T-helper 2 cell treated with Interferon-gamma antibody and Interleukin-4, amounts not matched to agents 5 μg/mL and 100 μg/mL, for 36 hours (primary cell): ENCODE results near the gene KRT14.
A peak's percentile ranks its signal among the peaks of the same experiment; 100 is the strongest.
"Not testable (repeated sequence)": the region's sequence is repeated elsewhere in the genome, so short reads cannot be mapped to it uniquely, and the experiment has no call there.

Experiments used
- DNase-seq: peaks from one replicate; pipeline ENCODE4 v3.0.0; 2021; ENCODE audit warnings: low spot score
- H3K27ac Mint-ChIP-seq: one replicate; pipeline ENCODE4 v1.8.0; 2021; ENCODE audit warnings: mild to moderate bottlenecking, mixed read lengths
- H3K27me3 Mint-ChIP-seq: one replicate; pipeline ENCODE4 v1.8.0; 2021; ENCODE audit warnings: low read depth, mixed read lengths
- H3K36me3 Mint-ChIP-seq: one replicate; pipeline ENCODE4 v1.8.0; 2021; ENCODE audit warnings: low read depth, mixed read lengths
- H3K4me1 Mint-ChIP-seq: one replicate; pipeline ENCODE4 v1.8.0; 2021; ENCODE audit warnings: low read depth, mixed read lengths
- H3K4me3 Mint-ChIP-seq: one replicate; pipeline ENCODE4 v1.8.0; 2022; ENCODE audit warnings: mild to moderate bottlenecking, moderate library complexity, mixed read lengths
- H3K9me3 Mint-ChIP-seq: one replicate; pipeline ENCODE4 v1.8.0; 2021; ENCODE audit warnings: mixed read lengths

Gene KRT14

GRCh38 chr17:41581366-41582060 lies 5.2 kb downstream of the KRT14 start:
- H3K27ac Mint-ChIP-seq, result no peak overlapping the region
- no peaks in the 10 kb centered on the region for H3K36me3 Mint-ChIP-seq

GRCh38 chr17:41580687-41581365 lies 5.9 kb downstream of the KRT14 start:
- H3K4me3 Mint-ChIP-seq, result no peak overlapping the region
- H3K27me3 Mint-ChIP-seq, result peaks cover 12% of the 10 kb centered on the region
- no peak overlapping the region for H3K27ac Mint-ChIP-seq
- H3K36me3 Mint-ChIP-seq, result no peaks in the 10 kb centered on the region
- no peaks in the 10 kb centered on the region for H3K9me3 Mint-ChIP-seq
- no peak for DNase-seq
- no peaks in the 10 kb centered on the region for H3K4me1 Mint-ChIP-seq

More at GRCh38 chr17:41581366-41582060, 5.2 kb downstream of the KRT14 start:
- no peak overlapping the region for H3K4me3 Mint-ChIP-seq
- H3K27me3 Mint-ChIP-seq, result peaks cover 12% of the 10 kb centered on the region
- no peak for DNase-seq
- H3K9me3 Mint-ChIP-seq, result no peaks in the 10 kb centered on the region
- H3K4me1 Mint-ChIP-seq, result no peaks in the 10 kb centered on the region

- Mint-ChIP-seq H3K4me3 (no peak overlapping the region), H3K9me3 (no peaks in the 10 kb centered on the region), H3K27me3 (peaks cover 12% of the 10 kb centered on the region), H3K27ac (no peak overlapping the region), H3K36me3 (no peaks in the 10 kb centered on the region), H3K4me1 (no peaks in the 10 kb centered on the region)
- no peak for DNase-seq
These were observed 6.5 kb downstream of the KRT14 start for GRCh38 chr17:41580244-41580575.

DNA sequence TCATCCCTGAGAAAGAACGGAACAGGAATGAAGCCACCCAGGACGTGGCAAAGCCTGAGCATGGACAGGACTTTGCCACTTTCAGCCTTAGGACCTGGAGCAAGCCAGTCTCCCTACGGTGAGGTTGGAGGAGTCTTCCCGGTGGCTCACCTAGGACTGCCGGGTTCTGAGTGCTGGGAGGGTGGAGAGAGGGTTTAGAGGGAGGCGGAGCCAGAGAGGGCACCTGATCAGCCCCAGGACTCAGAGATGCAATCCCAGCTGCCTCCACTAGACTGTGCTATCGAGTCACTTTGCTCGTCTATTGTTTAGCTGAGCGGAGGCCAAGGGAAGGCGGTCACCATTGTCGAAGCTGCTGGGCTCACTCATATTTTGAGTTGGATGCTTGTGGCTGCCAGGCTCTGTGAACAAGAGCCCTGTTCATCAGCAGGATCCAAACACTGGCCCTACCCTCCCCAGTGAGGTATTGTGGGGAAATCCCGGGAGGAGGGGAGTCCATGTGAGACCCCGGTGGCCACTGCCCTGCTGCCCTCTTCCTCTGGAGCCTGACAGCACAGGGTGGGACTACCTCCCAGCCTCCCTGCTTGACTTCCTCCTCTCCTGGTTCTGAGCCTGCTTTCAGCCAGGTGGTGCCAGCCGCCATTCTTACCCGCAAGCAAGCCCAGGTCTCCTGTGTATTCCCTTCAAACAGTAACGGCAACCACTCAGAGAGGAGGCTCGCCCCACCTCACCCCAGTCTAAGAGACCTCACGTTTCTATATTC lies 7.0 kb downstream of the KRT14 start:
- H3K4me3 Mint-ChIP-seq, result no peak overlapping the region
- no peaks in the 10 kb centered on the region for H3K4me1 Mint-ChIP-seq
- H3K27ac Mint-ChIP-seq, result no peak overlapping the region
- peak; percentile 67 for DNase-seq
- peaks cover 12% of the 10 kb centered on the region for H3K27me3 Mint-ChIP-seq
- no peaks in the 10 kb centered on the region for H3K9me3 Mint-ChIP-seq
- H3K36me3 Mint-ChIP-seq, result no peaks in the 10 kb centered on the region

GRCh38 chr17:41578971-41579370 lies 7.7 kb downstream of the KRT14 start:
- no peaks in the 10 kb centered on the region for H3K9me3 Mint-ChIP-seq
- no peak overlapping the region for H3K27ac Mint-ChIP-seq
- no peak overlapping the region for H3K4me3 Mint-ChIP-seq
- H3K4me1 Mint-ChIP-seq, result no peaks in the 10 kb centered on the region
- H3K27me3 Mint-ChIP-seq, result peaks cover 12% of the 10 kb centered on the region
- no peaks in the 10 kb centered on the region for H3K36me3 Mint-ChIP-seq
- no peak for DNase-seq

- Mint-ChIP-seq H3K36me3 (no peaks in the 10 kb centered on the region), H3K9me3 (no peaks in the 10 kb centered on the region), H3K27me3 (peaks cover 13% of the 10 kb centered on the region), H3K27ac (no peak overlapping the region), H3K4me1 (no peaks in the 10 kb centered on the region), H3K4me3 (no peak overlapping the region)
- no peak for DNase-seq
These were observed 8.2 kb downstream of the KRT14 start for GRCh38 chr17:41578538-41578937.

GRCh38 chr17:41576740-41577139 lies 10.0 kb downstream of the KRT14 start:
- not testable (repeated sequence) for DNase-seq, H3K27ac Mint-ChIP-seq, H3K36me3 Mint-ChIP-seq, H3K4me3 Mint-ChIP-seq, H3K4me1 Mint-ChIP-seq, H3K9me3 Mint-ChIP-seq
- H3K27me3 Mint-ChIP-seq, result peaks cover 17% of the 10 kb centered on the region

GRCh38 chr17:41575336-41575735 lies 11.4 kb downstream of the KRT14 start:
- Mint-ChIP-seq H3K9me3 (no peaks in the 10 kb centered on the region), H3K27ac (no peak overlapping the region), H3K27me3 (peaks cover 15% of the 10 kb centered on the region), H3K4me3 (no peak overlapping the region), H3K4me1 (no peaks in the 10 kb centered on the region), H3K36me3 (no peaks in the 10 kb centered on the region)
- no peak for DNase-seq

DNA sequence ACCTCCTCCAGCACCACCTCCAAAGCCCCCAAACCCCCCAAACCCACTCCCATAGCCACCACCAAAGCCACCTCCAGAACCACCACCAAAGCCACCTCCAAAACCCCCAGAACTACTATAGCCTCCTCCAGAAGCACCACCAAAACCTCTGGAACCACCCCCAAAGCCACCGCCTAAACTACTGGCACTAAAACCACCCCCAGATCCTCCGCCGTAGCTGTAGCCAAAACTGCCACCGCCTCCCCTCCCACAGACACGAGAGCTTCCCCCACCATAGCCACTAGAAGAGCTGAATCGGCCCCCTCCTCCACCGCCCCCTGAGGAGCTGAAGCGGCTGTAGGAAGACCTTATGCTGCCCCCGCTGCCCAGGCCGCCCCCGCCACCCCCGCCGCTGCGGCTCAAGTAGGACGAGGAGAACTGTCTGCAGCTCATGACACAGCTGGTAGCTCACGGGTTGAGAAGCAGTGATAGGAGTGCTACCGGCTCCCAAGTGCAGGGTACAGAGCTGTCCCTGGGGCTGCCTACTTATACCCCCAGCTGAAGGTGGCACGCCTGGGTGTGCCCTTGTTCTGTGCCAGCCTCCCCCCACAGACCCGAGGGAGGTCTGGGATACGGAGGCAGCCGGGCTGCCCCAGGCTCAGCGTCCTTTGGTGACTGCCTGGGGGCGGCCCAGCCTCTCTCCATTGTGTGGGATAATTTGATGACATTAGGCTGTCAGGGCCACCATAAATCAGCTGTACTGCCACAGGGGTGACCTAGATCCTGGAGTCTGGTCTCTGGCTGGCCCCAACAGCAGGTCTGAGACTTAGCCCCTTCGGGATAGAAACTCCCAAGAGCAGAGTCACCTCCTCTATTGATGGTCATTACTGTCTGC lies 14.9 kb downstream of the KRT14 start, which contains the start of gene KRT9:
Gene KRT9 (minus strand): TSS at position 499 of the 874 bp plus-strand sequence. CDS start 67 bp downstream, at position 432.
- H3K4me3 Mint-ChIP-seq, result no peak within 1 kb of the TSS

GRCh38 chr17:41567317-41567716 lies 19.4 kb downstream of the KRT14 start:
- H3K4me3 Mint-ChIP-seq, result no peak overlapping the region
- H3K27ac Mint-ChIP-seq, result peak overlapping the region; percentile 76
- H3K27me3 Mint-ChIP-seq, result peaks cover 16% of the 10 kb centered on the region

More for the DNA sequence above, 14.9 kb downstream of the KRT14 start, which contains the start of gene KRT9:
- Mint-ChIP-seq H3K27me3 (peaks cover 8% of the 10 kb centered on the region), H3K4me1 (peaks cover 7% of the 10 kb centered on the region), H3K36me3 (peaks cover 2% of the 10 kb centered on the region), H3K27ac (no peak within 1 kb of the TSS), H3K9me3 (peaks cover 9% of the 10 kb centered on the region)
- DNase-seq, result no peak

DNA sequence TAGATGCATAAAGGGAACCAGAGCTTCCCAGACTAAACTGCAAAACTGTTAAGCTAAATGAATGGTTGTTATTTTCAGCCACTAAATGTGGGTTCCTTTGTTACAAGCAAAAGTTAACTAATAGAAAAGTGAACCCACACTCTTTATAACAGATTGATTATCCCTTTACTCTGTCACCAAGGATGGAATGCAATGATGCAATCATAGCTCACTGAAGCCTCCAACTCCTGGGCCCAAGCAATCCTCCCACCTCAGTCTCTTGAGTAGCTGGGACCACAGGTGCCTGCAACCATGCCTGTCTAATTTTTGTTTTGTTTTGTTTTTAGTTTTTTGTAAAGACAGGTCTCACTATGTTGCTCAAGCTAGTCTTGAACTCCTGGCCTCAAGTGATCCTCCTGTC lies 21.4 kb downstream of the KRT14 start:
- H3K4me3 Mint-ChIP-seq, result no peak overlapping the region
- DNase-seq, result no peak
- H3K36me3 Mint-ChIP-seq, result peaks cover 2% of the 10 kb centered on the region
- peaks cover 7% of the 10 kb centered on the region for H3K4me1 Mint-ChIP-seq
- peaks cover 17% of the 10 kb centered on the region for H3K27me3 Mint-ChIP-seq
- H3K9me3 Mint-ChIP-seq, result peaks cover 10% of the 10 kb centered on the region
- no peak overlapping the region for H3K27ac Mint-ChIP-seq

More at GRCh38 chr17:41567317-41567716, 19.4 kb downstream of the KRT14 start:
- peaks cover 10% of the 10 kb centered on the region for H3K9me3 Mint-ChIP-seq
- H3K36me3 Mint-ChIP-seq, result peaks cover 2% of the 10 kb centered on the region
- H3K4me1 Mint-ChIP-seq, result peaks cover 7% of the 10 kb centered on the region
- DNase-seq, result no peak

GRCh38 chr17:41563607-41564170 lies 23.0 kb downstream of the KRT14 start:
- Mint-ChIP-seq H3K9me3 (peaks cover 10% of the 10 kb centered on the region), H3K36me3 (peaks cover 2% of the 10 kb centered on the region), H3K4me1 (peaks cover 7% of the 10 kb centered on the region), H3K4me3 (no peak overlapping the region), H3K27me3 (peaks cover 16% of the 10 kb centered on the region), H3K27ac (no peak overlapping the region)
- no peak for DNase-seq

- H3K27me3 Mint-ChIP-seq, result peaks cover 23% of the 10 kb centered on the region
- no peak overlapping the region for H3K27ac Mint-ChIP-seq
- DNase-seq, result no peak
- no peaks in the 10 kb centered on the region for H3K9me3 Mint-ChIP-seq
- H3K4me3 Mint-ChIP-seq, result no peak overlapping the region
- H3K4me1 Mint-ChIP-seq, result no peaks in the 10 kb centered on the region
- no peaks in the 10 kb centered on the region for H3K36me3 Mint-ChIP-seq
These were observed 25.1 kb downstream of the KRT14 start for GRCh38 chr17:41561554-41561953.
